Stimulated activated CD4-positive, alpha-beta T cell treated with anti-CD3 and anti-CD28 coated beads, TNF-alpha, amount 100 ng/mL, for 4 hours (primary cell): ENCODE measurements around the gene PER1.

Experiments
- DNase-seq, 3 experiments: peaks; one replicate each; pipeline ENCODE4 v3.0.0-alpha.2; 2020; ENCODE audit warnings: low read depth in 3 of 3

The PER1 gene

GRCh38 chr17:8154608-8155155 is 2.5 kb upstream of the PER1 start:
- no peak for DNase-seq

GRCh38 chr17:8153957-8154607 is 1.9 kb upstream of the PER1 start:
- DNase-seq, result peak; percentile 72 to 83 (median 82)

DNA sequence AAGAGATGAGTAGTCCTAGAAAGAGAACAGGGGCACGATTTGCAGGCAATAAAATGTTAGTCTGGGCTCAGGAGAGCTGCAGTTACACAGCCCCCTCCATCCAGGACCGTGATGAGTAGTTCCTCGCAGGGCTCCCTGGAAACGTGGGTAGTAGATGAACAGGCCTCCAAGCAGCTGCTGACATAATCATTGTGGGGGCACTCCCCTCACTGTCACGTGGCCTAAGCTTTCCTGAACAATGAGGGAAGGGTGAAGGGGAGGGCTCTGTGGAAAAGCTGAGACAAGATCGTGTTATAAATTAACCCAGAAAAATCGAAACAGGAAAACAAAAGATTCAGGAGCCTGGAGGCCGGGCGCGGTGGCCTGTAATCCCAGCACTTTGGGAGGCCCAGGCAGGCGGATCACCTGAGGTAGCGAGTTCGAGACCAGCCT is 1.3 kb upstream of the PER1 start:
- peak in 1 of 3 experiments; percentile 49 for DNase-seq

DNA sequence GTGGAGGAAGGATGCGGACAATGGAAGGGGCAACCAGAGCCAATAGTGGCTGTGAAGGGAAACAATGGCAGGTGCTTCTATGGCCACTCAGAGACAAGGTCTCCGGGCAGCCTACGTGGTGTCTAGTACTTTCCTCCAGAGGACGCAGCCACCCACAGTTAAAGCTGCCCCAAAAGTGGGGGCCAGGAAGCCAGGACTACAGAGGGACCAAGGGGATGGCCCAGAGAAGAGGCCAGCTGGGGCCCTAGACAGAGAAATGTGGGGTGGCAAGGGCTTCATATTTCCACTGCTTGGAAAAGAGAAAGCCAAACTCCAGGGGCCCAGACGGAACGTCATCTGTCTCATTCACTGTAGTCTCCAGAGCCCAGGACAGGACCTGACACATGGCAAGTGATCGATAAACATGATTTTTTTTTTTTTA is 837 bp upstream of the PER1 start:
- no peak for DNase-seq

DNA sequence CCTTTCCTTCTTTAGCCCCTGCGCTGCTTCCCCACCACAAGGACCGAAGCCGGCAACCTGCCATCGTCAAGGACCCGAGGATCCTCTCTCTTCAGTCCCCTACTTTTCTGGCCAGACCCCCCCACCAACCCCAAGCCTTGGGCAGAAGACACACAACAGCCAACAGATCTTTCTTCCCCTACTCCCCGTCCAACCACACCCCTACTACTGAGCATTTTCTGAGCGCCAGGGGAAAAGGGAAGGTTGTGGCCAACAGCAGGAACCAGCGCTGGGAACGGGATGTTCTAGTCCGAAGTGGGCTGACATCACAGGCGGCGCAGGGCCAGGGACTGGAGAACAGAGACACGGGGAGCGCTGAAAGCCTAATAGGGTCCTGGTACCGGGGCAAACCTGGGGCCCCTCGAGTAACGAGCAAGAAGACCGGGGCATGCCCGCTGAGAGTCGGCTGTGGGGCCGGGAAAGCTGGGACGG is 528 bp downstream of the PER1 start:
- DNase-seq, result no peak

GRCh38 chr17:8151120-8151640 is 1.0 kb downstream of the PER1 start:
- peak; percentile 78 to 86 (median 80) for DNase-seq

GRCh38 chr17:8150194-8151119 is 1.7 kb downstream of the PER1 start:
- no peak for DNase-seq

DNA sequence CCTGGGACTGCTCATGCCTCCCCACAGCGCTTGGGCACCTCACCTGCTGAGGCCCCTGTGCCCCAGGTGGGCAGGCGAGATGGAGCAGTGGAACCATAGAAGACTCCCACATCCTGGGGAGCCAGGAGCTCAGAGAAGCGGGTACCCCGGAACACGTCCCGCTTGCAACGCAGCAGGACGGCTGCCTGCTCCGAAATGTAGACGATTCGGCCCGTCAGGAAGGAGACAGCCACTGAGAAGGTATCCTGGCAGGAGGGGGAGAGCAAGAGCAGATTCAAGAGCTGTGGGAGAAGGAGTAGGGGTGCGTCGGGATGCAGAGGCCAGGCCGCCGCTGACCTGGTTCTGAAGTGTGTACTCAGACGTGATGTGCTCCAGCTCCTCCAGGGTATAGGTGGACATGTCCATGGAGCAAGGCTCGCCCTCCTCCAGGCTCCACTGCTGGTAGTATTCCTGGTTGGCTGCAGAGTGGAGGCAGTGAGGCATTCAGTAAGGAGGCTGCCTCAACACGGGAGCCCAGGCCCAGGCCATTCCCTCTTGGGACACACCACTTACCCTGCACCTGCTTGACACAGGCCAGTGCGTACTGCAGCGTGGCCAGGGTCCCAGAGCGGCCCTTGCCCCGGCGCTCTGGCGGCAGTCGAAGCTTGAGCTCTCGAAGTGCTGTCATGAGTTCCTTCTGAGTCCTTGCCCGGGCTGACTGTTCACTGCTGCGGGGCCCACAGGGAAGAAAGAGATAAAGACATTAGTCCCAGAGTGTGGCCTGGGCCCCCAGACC is 2.6 kb downstream of the PER1 start:
- no peak for DNase-seq

- DNase-seq, result no peak
These were observed 3.6 kb downstream of the PER1 start for GRCh38 chr17:8148560-8148959.

DNA sequence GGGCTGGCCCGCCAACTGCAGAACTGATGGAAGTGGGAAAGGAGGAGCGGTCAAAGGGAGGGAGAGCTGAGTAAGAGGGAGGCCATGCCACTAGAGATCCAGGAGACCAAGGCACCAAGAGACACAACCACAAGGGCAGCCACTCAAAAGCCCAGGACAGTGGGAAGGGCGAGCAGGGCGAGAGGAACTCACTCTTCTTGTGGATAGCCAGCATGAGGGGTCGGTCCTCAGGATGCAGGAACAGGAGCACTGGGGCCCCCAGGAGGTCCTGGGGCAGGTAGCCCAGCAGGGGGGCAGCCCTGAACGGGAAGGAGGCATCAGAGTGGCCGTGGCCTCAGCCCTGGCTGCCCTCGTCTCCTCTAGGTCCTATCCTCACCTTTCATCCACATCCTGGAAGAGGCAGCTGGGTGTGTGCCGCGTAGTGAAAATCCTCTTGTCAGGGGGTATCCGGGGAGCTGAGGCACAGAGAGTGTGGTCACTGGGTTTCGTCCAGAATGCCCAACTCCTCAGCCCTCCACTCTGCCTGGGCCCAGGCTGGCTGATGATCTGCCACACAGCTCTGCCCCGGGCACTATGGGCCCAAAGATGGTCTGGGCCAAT is 4.3 kb downstream of the PER1 start:
- DNase-seq, result no peak

DNA sequence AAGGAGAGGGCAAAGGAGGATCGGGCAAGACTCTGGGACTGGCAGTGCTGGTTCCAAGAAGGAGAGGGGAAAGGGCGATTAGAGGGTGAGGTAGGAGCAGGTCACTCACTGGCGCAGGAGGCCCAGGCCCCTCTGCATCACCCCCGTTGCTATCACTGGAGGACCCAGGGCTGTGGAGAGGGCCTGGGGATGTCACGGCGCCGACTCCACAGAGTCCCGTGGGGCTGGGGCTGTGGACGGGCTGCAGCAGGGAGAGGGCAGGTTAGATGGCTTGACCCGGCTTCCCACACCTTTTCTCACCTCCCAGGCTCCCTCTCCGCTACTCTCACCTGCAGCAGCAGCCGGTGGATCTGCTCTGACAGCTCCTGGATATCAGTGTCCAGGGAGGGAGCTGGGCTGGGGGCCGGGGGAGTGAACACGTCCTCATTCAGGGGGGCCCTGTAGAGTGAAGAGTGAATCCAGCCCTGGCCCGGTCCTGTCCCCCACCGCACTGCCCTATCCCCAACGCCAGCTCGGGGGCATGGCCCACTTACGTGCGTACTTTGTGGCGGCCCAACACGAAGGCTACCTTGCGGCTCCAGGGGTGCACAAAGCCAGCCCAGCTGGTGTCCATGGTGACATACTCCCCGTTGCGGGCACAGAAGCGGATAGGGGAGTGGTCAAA is 4.9 kb downstream of the PER1 start:
- DNase-seq, result no peak

- no peak for DNase-seq
These were observed 5.6 kb downstream of the PER1 start for GRCh38 chr17:8146381-8147140.

- DNase-seq, result no peak
These were observed 6.4 kb downstream of the PER1 start for GRCh38 chr17:8145811-8146210.

DNA sequence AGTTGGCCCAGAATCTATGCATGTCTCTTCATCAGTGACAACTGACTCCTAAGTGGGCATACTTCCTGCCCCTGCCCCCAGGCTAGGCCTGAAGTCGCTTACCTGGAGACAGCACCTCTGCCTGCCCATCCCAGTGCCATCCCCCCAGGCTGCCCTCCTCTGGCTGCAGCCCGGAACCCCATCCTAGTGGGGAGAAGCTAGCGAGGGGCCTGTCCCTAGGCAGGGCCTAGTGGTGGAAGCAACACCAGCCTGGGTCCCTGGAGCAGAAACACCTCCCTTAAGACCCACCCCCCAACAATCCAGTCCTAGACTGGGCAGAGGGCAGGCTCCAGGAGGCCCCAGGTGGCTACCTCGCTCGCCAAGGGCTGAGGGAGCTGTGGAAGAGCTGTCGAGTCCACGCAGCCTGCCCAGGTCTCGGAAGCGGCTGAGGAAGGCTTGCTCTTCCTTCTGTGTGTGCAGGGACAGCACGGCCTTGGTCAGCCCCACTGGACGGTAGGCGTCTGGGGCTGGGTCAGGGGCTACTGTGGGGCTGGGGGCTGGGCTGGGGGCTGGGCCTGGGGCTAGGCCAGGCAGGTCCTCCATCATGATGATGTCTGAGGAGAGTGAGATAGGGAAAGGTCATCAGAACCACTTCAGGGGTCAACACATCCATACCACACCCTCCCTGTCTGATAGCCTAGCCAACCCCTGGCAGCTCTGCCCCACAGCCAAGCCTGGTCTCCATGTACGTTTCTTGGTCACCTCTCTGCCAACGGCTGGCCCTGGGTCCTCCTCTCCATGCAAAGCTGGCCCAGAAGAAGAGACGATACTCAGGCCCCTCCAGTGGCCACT is 7.6 kb downstream of the PER1 start:
- DNase-seq, result no peak

DNA sequence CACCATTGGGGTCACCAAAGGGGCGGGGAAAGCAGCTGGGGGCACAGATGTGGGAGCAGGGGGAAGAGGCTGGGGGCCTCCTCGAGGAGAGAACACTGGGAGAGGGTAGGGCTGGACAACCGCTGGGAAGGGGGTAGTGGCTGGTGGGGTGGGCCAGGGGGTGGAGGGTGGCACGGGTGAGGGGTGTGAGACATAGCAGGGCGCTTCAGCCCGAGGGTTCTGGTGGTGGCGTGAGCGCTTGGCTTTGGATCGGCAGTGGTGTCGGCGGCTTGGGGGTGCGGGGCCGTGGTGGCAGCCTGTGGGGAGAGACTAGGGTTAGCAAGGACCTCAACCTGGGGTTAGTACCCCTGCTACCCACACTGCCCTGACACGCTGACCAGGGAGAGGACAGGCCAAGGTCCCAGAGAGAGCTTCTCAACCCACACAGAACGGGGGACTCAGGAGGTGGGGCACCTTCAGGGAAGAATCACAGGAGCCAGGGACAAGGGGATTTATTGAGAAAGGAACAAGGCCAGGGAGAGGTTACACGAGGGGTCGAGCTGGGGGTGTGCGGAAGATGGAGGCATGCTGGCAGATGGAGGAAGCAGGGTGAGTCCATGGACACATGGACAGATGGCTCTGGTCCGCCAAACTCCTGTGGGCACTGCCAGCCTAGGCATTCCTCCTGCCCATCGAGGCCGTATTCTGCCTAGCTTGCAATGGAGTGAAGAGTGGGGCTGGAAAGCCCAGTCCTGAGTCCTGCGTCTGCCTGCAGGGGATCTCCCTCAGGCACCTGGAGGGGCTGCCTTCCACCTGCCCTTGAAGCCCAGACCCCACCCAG is 8.4 kb downstream of the PER1 start:
- no peak for DNase-seq

GRCh38 chr17:8142887-8143580 is 9.2 kb downstream of the PER1 start:
- no peak for DNase-seq

GRCh38 chr17:8142158-8142886 is 9.9 kb downstream of the PER1 start:
- DNase-seq, result no peak
